A673 (cell line): ENCODE data around the gene KRT40. TPM values are rescaled to one million over a fixed set of nuclear protein-coding genes. Genes with fewer than 3 reads are reported as not detected.

Experiments
- BruUV-seq: library from RNA; stranded (reverse); fragments of 400-500 nt; replicated peaks from 2 replicates; lab custom pipeline; 2021; lab: Mats Ljungman, UMichigan
- CTCF ChIA-PET: fragments of 300-600 bp; sonication (Branson Sonifier 250); formaldehyde crosslinking; loops from one replicate; lab custom pipeline; 2022; ENCODE audit warnings: antibody characterized with exemption; lab: Charles Lee
- POLR2A ChIA-PET: fragments of 300-600 bp; sonication (Branson Sonifier 250); formaldehyde crosslinking; loops from one replicate; lab custom pipeline; 2022; ENCODE audit warnings: antibody characterized with exemption; ENCODE audit not compliant: low non-redundant PET; lab: Charles Lee
- DNase-seq: peaks from one replicate; pipeline ENCODE4 v3.0.0-alpha.2; 2015; ENCODE audit warnings: low spot score
- H3K27ac ChIP-seq: fragments of 200-600 bp; sonication (generic); 2 replicates; pipeline ENCODE4 v1.5.1; 2016; ENCODE audit warnings: mixed run types, low read depth, mild to moderate bottlenecking, mixed read lengths, antibody characterized with exemption, low read length; ENCODE audit not compliant: poor library complexity, severe bottlenecking
- H3K27me3 ChIP-seq: fragments of 200-600 bp; sonication (generic); replicated peaks from 2 replicates; pipeline ENCODE4 v1.6.1; 2017; ENCODE audit warnings: mixed run types, low read depth, mild to moderate bottlenecking, mixed read lengths, antibody characterized with exemption, low read length; ENCODE audit not compliant: insufficient read depth, poor library complexity
- H3K36me3 ChIP-seq: fragments of 200-600 bp; sonication (generic); 2 replicates; pipeline ENCODE4 v1.6.1; 2016; ENCODE audit warnings: mixed run types, mild to moderate bottlenecking, mixed read lengths, antibody characterized with exemption, low read length; ENCODE audit not compliant: insufficient read depth, poor library complexity, severe bottlenecking
- H3K4me1 ChIP-seq: fragments of 200-600 bp; sonication (generic); 2 replicates; pipeline ENCODE4 v1.6.1; 2017; ENCODE audit warnings: mixed run types, mild to moderate bottlenecking, mixed read lengths, antibody characterized with exemption, low read length; ENCODE audit not compliant: insufficient read depth, poor library complexity, severe bottlenecking
- H3K4me3 ChIP-seq: fragments of 200-600 bp; sonication (generic); 2 replicates; pipeline ENCODE4 v1.5.1; 2016; ENCODE audit warnings: low read depth, mixed run types, mild to moderate bottlenecking, mixed read lengths, low read length; ENCODE audit not compliant: poor library complexity, severe bottlenecking
- H3K9me3 ChIP-seq: fragments of 200-600 bp; sonication (generic); 2 replicates; pipeline ENCODE4 v1.6.1; 2016; ENCODE audit warnings: mixed run types, low read depth, mild to moderate bottlenecking, mixed read lengths, antibody characterized with exemption, low read length; ENCODE audit not compliant: poor library complexity, severe bottlenecking
- EZH2 ChIP-seq: fragments of 200-600 bp; sonication (generic); IDR thresholded peaks from 2 replicates; pipeline ENCODE4 v1.6.1; 2017; ENCODE audit warnings: borderline replicate concordance, low read depth, mild to moderate bottlenecking, mixed read lengths, antibody characterized with exemption, low read length; ENCODE audit not compliant: poor library complexity, severe bottlenecking
- intact Hi-C: fragments of 100-400 bp; cut with micrococcal nuclease; formaldehyde crosslinking; loops from one replicate; pipeline ENCODE4 v1.10.0; 2022; ENCODE audit not compliant: unreplicated experiment
- total RNA-seq: library from RNA; stranded (reverse); gene quantifications from 2 replicates; pipeline ENCODE4 v1.2.3, GENCODE V29; 2021
- TF ChIP-seq, protein P1 (sequence below): fragments of 300-800, 200-600 bp; sonication (generic); conservative IDR thresholded peaks from 2 replicates; pipeline ENCODE4 v1.5.1; 2017; ENCODE audit warnings: low read depth, mild to moderate bottlenecking, antibody characterized with exemption, low read length, moderate library complexity, mixed read lengths

The KRT40 gene
- total RNA-seq, 1 experiment from 2014 or later, result 1.1 TPM

DNA sequence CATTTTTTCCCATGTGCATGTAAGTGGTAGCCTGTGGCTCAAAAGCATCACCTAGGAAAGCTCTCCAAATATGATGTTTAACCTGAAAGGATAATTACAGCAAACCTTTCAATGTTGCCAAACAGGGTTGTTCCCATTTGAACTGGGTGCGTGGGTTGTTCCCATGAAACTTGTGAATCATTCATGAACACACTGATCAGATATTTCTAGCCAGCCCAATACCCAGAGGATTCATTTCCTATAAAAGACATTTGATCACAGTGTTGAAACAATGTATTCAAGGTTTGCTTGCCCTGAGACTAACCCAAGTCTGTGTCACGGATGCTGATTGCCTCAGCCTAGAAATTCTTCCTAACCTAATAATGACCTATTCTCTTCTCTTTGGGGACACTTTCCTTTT is 30.2 kb downstream of the KRT40 start:
- no peak overlapping the region for H3K4me3 ChIP-seq
- no peaks in the 10 kb centered on the region for H3K27me3 ChIP-seq
- ChIA-PET CTCF (no interaction called here), POLR2A (no interaction called here)
- no peak for DNase-seq
- no peak for TF ChIP-seq EZH2
- TF ChIP-seq, protein P1, sequence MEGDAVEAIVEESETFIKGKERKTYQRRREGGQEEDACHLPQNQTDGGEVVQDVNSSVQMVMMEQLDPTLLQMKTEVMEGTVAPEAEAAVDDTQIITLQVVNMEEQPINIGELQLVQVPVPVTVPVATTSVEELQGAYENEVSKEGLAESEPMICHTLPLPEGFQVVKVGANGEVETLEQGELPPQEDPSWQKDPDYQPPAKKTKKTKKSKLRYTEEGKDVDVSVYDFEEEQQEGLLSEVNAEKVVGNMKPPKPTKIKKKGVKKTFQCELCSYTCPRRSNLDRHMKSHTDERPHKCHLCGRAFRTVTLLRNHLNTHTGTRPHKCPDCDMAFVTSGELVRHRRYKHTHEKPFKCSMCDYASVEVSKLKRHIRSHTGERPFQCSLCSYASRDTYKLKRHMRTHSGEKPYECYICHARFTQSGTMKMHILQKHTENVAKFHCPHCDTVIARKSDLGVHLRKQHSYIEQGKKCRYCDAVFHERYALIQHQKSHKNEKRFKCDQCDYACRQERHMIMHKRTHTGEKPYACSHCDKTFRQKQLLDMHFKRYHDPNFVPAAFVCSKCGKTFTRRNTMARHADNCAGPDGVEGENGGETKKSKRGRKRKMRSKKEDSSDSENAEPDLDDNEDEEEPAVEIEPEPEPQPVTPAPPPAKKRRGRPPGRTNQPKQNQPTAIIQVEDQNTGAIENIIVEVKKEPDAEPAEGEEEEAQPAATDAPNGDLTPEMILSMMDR, result no peak
- H3K9me3 ChIP-seq, result no peaks in the 10 kb centered on the region
- H3K4me1 ChIP-seq, result peaks cover 15% of the 10 kb centered on the region
- H3K36me3 ChIP-seq, result no peaks in the 10 kb centered on the region
- intact Hi-C loops, result no loop called here
- BruUV-seq, result no TSS peak
- no peak overlapping the region for H3K27ac ChIP-seq

DNA sequence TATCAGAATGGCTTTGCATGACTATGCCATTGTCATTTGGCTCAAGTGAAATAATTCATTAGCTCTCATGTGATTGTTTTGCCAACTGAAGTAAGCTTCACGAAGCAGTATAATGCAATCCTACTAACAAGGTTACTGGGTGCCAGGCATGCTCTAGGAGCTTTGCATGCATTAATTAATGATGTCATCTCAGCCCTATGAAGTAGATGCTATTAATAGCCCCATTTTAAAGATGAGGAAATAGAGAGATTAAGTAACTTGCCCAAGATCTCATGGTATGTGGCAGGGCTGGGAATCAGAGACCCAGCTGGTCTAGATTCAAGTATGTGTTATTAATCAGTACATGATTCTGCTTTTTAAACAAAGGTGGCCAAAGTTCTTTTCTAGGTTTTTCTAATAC is 31.5 kb downstream of the KRT40 start:
- H3K36me3 ChIP-seq, result no peaks in the 10 kb centered on the region
- ChIA-PET POLR2A (no interaction called here), CTCF (no interaction called here)
- intact Hi-C loops, result no loop called here
- H3K27me3 ChIP-seq, result no peaks in the 10 kb centered on the region
- peak; percentile 54 for DNase-seq
- no peak overlapping the region for H3K27ac ChIP-seq
- H3K9me3 ChIP-seq, result no peaks in the 10 kb centered on the region
- no peak overlapping the region for H3K4me3 ChIP-seq
- no TSS peak for BruUV-seq
- H3K4me1 ChIP-seq, result peaks cover 15% of the 10 kb centered on the region
- no peak for TF ChIP-seq EZH2
- TF ChIP-seq, protein P1, result no peak

DNA sequence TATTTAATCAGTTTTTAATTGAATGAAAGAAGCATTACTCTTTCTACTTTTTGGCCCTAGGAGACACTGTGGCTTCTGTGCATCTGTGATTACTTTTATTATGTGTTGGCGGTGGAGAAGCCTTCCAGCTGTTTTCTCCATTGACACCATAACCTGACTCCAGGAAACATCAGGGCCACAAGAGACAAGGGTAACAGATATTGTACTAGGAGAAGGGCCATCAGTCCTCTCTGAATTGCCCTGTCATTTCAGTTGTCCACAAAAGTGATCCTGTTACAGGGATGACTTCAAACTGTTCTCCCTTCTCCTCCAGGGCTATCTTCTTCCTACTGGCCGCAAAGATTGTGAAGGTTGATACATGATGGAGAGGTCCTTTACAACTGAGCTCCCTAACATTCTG is 32.0 kb downstream of the KRT40 start:
- TF ChIP-seq, protein P1, result no peak
- no peak for TF ChIP-seq EZH2
- no TSS peak for BruUV-seq
- H3K4me3 ChIP-seq, result no peak overlapping the region
- intact Hi-C loops, result no loop called here
- POLR2A ChIA-PET, result no interaction called here
- H3K9me3 ChIP-seq, result no peaks in the 10 kb centered on the region
- H3K4me1 ChIP-seq, result peaks cover 15% of the 10 kb centered on the region
- H3K27me3 ChIP-seq, result no peaks in the 10 kb centered on the region
- no peak overlapping the region for H3K27ac ChIP-seq
- CTCF ChIA-PET, result no interaction called here
- H3K36me3 ChIP-seq, result no peaks in the 10 kb centered on the region
- DNase-seq, result no peak
